ENCODE data around the gene SCNN1A.

GRCh38 chr12:6297170-6297569 lies 78.2 kb downstream of the SCNN1A start:
- TF ChIP-seq, protein P1, sequence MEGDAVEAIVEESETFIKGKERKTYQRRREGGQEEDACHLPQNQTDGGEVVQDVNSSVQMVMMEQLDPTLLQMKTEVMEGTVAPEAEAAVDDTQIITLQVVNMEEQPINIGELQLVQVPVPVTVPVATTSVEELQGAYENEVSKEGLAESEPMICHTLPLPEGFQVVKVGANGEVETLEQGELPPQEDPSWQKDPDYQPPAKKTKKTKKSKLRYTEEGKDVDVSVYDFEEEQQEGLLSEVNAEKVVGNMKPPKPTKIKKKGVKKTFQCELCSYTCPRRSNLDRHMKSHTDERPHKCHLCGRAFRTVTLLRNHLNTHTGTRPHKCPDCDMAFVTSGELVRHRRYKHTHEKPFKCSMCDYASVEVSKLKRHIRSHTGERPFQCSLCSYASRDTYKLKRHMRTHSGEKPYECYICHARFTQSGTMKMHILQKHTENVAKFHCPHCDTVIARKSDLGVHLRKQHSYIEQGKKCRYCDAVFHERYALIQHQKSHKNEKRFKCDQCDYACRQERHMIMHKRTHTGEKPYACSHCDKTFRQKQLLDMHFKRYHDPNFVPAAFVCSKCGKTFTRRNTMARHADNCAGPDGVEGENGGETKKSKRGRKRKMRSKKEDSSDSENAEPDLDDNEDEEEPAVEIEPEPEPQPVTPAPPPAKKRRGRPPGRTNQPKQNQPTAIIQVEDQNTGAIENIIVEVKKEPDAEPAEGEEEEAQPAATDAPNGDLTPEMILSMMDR (IDR thresholded peaks at IDR 0.05), result no peak
- TF ChIP-seq EP300 (IDR thresholded peaks at IDR 0.05) (no peak), POLR2AphosphoS5 (IDR thresholded peaks at IDR 0.05) (no peak), POLR2A (IDR thresholded peaks at IDR 0.05; ENCODE audit: low read depth) (no peak)

All from esophagus muscularis mucosa (tissue), 4 donors.